GM19025 (cell line): ENCODE measurements around the gene FNTB.

ENCODE experiments used
- ATAC-seq: cut with Tn5 transposase; IDR thresholded peaks from one replicate; pipeline ENCODE4 v1.9.1; 2021; ENCODE audit warnings: mild to moderate bottlenecking, low read depth, moderate library complexity; ENCODE audit not compliant: unreplicated experiment

FNTB gene

DNA sequence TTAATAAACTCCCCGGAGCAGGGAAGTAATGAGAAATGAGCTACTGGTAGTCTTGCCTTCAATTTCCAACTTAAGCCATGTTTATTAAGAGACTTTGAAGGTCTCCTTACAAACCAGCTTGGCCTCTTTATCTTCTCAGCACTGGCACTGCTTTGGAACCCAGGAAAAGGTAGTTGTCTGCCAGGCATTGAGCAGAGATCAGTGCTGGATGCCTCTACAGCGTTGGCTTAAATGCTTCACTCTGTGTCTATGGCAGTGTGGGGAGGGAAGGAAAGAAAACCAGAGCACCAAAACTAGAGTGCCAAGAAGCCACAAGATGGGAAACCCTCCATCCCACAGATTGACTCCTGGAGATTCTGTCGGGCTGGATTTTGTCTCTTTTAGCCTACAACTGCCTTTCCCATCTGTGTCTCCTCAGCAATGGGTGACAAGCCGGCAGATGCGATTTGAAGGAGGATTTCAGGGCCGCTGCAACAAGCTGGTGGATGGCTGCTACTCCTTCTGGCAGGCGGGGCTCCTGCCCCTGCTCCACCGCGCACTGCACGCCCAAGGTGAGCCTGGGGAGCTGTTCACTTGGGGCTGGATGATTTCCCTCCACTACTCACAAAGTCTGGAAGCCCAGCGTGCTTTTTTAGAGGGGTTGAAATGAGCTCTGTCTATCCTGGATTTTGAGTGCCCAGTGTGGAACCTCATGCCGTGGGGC, 57.3 kb downstream of the FNTB start:
- ATAC-seq, result no peak

DNA sequence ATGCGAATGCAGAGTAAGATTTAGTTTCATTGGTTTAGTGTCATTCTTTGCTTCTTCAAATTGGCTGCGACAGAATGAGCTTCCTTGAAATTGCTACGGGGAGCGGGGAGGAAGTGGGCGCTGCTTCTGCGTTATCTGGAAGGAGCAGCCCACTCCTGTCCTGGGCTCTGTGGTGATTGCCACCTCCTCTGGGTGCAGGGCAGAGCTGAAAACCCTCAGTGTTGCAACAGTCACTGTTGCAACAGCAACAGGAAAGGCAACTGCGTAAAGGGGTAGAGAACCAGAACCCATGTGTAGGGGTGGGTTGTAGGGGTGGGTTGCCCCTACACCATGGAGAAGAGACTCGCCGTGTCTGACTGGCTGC, 57.9 kb downstream of the FNTB start:
- no peak for ATAC-seq

DNA sequence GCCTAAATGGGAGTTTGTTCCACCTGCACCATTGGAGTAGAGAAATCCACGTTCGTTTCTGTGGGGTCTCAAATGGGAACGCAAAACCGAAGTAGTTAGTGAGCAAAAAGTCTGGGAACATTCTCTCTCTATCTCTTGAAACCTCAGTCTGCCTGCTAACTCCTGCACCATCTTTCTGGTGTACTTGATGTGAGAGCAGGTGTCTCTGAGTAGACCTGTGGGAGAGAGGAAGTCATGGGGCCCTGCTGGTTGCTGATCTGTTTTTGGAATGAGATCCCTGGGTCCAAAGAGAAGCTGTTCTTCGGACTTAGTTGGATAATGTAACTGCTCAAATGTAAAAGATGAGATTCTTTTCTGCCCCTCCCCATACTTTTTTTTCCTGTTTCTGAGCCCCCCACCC, 58.3 kb downstream of the FNTB start:
- ATAC-seq, result no peak

DNA sequence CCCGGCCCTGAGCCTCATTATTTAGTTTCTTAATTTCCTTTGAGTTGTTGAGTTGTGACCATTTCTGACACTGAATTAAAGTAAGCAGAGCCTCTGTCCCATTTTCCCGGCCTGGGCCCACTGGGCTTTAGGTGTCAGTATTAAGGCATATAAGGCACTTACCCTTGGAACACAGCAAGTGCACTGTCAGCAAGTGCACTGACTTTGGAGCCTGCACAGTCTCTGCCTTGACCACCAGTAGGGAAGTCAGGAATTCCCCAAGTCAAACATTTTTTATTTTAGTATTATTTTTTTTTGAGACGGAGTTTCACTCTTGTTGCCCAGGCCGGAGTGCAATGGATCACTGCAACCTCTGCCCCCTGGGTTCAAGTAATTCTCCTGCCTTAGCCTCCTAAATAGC, 59.0 kb downstream of the FNTB start:
- ATAC-seq, result no peak

DNA sequence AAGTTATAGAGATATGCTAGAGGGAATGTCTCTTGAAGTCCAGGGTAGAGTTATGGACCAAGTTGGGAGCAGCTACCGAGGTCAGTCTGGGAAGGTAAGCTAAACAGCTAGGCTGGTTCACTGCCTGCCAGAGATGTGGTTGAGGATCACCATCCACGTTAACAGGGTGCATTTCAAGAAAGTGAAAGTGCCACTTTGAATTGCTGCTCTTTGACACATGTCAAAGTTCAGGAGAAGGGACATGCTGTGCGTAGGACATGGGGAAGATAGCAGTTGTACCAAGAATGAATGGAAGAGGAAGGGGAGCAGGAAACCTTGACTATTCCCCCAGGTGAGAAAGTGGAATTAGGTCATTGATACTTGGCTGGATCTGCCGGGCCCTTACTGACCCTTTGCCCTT, 66.1 kb downstream of the FNTB start:
- no peak for ATAC-seq

DNA sequence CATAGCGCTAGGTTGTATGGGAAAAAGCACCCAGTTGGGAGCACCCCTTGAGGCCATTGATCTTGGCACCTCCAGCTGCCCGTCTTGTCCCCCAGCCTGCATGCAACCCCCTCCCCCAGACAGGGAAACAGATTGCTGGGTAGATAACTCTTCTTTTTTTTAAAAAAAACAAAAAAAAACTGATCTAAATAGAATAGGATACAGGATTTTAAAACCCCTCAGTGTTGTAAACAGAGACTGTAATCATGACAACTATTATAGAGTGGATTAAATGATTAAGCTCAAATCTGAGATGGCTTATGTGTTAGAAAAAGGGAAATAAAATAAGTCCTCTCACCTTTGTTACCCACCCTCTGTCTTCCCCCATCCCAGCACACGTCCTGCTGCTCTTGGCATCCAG, 66.8 kb downstream of the FNTB start:
- no peak for ATAC-seq

DNA sequence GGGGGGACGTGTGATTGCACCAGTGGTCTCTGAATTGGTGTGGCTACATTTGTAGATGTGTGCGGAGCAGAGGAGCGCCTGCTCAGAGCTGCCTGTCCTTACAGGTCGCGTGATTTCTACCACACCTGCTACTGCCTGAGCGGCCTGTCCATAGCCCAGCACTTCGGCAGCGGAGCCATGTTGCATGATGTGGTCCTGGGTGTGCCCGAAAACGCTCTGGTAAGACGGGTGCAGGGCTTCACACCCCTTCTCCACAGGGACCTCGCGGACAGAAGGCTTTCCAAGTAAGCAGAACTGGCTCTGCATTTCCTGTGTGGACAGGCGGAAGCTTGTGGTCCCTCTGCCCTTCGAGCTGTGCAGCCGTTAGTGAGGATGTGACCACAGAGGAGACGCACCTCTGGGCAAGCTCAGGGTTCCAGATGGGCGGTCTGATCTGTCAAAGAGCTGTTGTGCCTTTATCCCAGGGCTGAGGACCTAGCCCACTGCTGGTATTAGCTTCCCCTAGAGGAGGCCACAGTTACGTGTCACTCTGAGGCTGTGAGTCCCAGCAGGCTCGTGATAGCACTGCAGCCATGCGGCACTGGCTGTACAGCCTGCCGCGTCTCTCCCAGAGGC, 67.9 kb downstream of the FNTB start:
- no peak for ATAC-seq

DNA sequence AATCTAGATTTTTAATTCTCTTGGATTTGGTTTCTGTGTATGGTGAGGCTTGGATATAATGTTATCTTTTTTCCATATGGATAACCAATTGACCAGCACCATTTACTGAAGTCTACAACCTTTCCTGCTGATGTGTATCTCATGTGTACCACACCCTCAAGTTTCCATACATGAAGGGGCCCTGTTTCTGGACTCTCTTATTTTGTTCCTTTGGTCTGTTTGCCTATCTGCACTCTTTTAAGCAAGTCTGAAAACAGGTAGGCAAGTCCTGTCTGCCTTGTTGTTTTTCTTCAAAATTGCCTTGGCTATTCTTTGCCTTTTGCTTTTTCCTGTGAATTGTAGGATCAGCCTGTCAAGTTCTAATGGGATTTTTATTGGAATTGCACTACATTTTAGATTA, 71.0 kb downstream of the FNTB start:
- no peak for ATAC-seq

DNA sequence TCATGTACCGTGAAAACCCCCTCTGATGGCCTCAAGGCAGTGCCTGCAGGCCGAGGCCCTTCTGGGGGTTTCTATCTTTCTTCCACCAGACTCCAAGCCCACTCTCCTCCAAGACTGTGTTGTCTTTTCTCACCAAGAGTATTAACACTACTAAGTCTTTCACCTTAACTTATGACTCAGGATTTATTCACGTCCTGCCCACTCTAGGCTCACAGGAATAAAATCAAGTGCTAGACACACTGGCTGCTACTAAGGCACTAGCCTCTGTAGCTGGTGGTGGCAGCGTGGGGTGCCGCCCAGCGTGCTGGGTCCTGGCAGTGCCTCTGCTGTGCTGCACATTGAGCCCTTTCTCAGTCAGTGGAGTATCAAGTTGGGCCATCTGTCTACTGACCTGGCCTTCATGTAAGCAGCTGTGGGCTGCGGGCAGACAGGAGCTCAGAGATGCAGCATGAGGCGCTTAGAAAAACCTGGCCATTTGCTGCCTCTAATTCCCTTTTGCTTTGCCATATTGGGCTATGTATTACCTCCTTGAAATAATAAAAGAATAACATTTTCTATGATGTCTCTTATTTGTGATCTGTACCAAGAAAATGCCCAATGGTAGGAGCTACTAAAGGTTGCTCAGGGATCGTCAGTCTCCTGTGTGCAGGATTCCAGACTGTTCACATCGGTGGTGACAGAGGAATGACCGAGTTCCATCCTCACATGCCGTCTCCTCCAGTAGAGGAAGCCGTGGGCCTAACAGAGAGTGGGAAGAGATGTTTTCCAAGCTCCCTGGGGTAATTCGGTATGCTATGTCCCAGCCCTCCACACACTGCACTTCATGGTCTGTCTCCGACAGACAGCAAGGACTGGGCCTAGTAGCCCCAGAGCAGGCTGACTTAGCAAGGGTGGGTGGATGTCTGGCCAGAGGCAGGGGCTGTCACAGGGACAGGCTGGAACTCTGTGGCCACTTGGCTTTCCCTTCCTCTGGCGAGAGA, 75.7 kb downstream of the FNTB start:
- ATAC-seq, result no peak

DNA sequence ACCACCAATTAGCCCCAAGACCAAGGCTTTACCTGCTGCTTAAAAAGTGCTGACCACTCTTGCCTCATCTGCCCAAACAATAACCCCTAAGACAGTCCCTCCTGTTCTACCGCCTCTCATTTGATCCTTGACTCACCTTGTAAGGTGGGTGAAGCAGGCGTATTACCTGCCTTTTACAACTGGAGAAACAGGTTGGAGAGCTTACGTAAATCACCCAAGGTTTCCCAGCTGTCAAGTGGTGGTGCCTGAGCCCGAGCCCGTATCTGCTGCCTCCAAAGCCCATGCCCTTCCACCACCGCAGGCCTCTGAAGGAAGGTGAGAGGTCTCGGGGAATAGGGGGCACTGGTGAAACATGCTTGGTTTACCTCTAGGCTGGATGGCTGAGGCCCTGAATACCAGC, 79.0 kb downstream of the FNTB start:
- ATAC-seq, result no peak

DNA sequence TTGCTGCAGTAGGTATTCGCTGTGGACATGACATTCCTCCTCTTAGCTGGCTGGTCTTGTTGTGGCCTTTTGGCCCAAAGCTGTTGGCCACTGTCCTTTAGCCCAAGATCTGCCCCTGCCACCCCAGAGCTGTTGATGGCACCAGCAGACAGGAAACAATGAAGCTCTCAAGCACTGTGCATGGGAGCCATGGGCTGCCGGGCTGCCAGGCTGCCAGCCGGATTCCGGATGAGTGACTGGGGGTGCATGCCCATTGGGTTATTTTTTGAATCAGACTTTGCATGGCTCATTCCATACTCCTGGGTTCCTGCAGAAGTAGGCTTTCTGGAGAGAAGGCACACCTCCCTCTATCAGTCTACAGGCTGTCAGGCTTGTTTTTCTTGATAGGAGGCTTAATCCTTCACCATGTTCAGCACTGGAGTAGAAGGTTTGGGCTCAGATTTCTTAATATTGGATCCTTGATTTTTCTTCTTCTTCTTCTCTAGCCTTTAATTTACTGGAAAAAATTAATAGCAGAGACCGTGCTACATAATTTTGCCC, 83.2 kb downstream of the FNTB start:
- ATAC-seq, result no peak

DNA sequence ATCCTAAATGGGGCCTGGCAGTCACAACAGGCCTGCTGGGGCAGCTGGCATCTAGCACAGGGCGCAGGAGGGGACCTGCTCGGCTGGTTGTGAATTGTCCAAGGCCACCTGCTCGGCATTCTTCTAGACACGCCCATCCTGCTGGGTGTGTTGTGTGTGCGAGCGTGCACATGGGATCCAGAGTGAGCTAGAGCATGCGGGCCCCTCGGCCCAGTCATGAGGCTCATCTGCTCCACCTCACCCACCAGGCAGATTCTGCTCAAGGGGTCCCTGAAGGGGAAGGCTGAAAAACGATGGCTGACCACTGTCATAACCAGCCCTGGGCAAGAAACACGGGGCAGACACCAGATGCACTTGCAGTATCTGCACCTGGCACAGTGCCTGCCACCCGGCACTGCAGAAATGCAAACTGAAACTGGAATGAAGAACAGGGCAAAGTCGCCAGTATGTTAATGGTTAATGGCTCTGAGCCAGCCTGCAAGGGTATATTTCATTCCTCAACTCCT, 83.8 kb downstream of the FNTB start:
- ATAC-seq, result peak; percentile 75

DNA sequence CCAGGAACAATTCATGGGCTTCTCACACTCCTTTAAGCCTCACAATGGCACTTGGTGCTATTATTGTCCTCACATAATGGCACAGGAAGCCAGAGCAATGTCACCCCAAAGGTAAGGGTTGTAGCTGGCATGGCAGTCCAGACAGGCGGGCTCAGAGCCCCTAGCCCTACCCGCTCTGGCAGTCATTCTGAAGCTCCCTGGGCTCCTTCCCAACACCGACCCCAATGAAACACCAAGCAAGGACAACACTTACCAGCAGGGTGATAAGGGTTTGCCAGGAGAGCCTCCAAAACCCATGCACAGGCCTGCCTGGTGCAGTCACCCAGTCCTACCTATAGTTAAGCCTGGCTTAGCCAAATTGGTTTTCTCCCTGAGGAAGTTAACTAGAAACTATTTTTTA, 84.8 kb downstream of the FNTB start:
- no peak for ATAC-seq

DNA sequence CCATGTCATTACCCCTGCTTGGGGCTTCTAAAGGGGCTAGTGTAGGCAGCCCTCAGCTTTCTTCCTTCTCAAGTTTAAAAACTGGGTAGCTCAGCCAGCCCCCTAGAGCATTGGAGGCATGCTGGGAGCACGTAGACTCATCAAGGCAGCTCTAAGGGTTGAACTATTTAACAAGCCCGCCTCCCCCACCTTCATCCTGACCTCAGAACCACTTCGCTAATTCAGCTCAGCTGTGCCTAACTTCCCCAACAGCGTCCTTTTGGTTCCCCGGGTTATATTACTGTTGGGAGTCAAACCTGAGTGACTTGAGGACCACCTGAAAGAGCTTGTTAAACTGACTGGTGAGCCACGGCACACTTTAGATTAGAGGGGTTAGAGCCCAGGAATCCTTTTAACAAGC, 85.6 kb downstream of the FNTB start:
- ATAC-seq, result no peak

DNA sequence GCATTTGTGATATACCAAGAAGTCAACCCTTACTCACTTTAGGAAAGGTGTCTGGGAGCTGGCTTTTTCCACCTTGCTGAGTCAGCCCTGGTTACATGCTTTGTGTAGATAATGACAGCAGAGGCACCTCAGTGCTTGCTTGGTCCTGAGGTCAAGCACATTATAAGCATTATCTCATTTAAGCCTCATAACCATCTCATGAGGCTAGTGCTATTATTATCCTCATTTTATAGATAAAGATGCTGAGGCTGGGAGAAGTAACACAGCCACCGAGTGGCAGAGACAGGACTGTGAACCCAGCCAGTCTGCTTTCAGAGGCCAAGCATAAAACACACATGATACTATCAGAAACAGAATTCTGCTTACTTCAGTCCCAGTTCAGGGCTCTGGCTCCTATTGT, 86.2 kb downstream of the FNTB start:
- ATAC-seq, result no peak

DNA sequence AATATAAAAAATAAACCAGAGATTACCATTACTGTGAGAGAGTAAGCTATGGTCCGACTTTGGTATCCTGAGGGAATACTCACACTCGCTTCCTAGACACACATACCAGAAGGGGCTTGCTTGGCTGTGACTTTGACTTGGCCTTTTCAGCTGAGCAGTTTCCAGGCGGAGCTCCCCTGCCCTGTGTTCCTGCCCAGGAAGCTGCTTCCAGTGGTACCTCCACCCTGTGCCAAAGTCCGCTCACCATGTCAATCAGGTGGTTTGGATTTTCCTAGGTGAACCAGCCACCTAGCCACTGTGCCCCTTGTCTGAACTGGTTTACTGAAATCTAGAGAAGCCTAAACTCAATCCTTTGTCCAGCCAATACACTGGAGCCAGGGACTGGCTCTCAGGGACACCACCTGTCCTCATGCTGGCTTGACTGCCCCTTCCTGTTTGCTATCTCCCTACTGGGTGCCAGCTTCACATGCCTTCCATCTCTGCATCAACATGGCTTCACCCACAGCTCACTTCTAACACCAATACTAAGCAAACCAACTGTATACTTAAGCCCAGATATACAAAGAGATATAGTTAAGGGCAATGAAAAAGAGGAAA, 87.0 kb downstream of the FNTB start:
- no peak for ATAC-seq

DNA sequence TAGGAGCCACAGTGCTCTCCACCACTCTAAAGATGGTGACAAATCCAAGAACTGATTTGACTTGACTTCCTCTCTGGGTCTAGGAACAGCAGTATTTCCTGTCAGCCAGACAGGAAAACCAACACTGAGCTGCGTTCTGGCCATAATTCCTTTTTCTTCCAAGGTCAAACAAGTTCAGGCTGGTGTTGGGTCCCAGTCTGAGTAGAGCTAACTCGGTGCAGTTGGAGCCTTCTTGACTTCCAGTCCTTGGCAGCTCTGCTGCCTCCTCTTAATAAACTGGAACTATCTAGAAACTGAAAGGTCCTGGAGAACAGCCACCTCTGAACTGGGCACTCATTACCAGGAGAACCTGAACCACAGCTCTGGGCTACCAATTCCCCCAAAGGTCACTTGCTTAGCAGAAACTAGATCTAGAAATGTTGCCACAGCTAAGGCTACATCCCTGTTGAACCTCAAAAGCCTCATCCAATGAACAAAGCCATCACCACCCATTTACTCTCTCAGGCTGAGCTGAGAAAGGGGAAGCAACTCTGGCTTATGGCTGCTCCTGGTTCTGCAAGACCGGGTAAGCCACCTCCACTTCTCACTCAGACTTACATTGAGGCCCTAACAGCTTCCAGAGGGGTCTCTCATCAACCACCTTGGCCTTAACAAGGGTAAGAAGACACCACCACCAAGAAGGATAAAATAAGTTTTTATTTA, 87.9 kb downstream of the FNTB start:
- no peak for ATAC-seq

DNA sequence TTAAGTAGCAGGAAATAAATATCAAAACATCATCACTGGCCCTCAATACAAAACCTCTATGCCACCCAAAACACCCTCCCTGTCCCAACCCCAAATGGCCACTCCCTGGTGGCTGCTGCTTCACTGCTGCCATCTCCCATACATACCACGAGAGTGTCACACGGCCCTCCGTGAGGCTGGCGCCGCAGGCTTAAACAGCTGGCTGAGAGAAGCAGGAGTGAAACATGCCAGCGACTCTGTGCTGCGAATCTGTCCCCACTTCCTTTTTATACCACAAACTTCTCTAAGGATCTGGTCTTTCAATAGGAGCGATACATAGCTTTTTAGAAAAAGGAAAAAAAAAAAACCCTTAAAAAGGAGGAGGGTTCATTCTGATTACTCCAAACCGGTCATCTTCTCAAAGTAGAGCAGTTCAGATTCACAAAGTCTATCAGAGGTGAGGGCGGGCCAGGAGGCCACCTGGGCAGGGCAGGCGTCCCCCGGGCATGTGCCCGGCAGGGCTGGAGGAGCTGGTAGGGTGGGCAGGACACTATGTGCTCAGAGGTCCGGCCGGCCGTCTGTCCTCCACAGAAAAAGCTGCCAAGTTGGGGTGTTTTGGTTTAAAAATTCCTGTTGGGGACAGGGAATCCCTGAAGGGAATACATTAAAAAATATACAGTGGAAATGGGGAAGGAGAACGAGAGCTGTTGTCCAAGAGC, 89.1 kb downstream of the FNTB start:
- ATAC-seq, result no peak

DNA sequence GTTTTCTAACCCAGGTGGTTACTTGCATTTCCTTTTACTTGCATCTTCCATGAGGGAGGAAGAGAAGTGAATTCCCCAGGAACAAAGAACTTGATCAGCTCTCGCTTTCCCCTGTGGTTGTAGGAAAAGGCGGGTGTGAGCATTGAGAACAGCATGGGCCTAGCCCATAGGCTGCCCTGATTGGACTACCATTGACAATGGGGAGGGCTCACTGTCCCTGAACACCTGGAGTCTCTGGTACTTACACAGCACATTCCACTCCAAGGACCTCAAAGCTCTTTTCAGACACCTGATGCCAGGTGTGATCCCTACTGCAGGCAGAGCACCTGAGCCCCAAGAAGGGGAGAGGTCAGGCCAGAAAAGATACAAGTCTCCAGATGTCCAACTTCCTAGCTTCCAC, 90.6 kb downstream of the FNTB start:
- ATAC-seq, result no peak
